ENCODE data around the gene FLNB. TPM values are rescaled to one million over a fixed set of nuclear protein-coding genes. Genes with fewer than 3 reads are reported as not detected.

FLNB gene
- total and polyA plus RNA-seq, 2 of the 4 experiments (the other 2 are of a cell fraction), result 78.0 to 136 TPM

DNA sequence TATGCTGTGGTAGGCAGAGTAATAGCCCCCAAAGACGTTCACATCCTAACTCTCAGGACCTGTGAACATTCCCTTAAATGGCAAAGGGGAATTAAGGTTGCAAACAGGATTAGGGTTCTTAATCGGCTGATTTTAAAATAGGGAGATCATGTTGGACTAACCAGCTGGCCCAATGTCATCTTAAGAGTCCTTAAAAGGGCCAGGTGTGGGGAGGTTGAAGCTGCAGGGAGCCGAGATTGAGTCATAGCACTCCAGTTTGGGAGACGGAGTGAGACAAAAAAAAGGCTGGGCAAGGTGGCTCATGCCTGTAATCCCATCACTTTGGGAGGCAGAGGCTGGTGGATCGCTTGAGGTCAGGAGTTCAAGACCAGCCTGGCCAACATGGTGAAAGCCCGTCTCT lies 1.6 kb upstream of the FLNB start:
- POLR2A ChIA-PET (ENCODE audit: unreplicated experiment), result no interaction called here

More for the DNA sequence above, 1.6 kb upstream of the FLNB start:
- no peaks in the 10 kb centered on the region for H3K27me3 ChIP-seq (ENCODE audit: control insufficient read depth, insufficient read depth, low read length)
- H3K9me3 ChIP-seq (ENCODE audit: control insufficient read depth, insufficient read depth, low read length), result no peaks in the 10 kb centered on the region
- peaks cover 33% of the 10 kb centered on the region for H4K20me1 ChIP-seq (ENCODE audit: insufficient read depth, low read length)
- peaks cover 0 to 37% of the 10 kb centered on the region in 2 experiments; a peak in 2 of 4 replicates for H3K79me1 ChIP-seq (ENCODE audit: low read depth in 1 of 2, low read length in 2 of 2)
- H3K56ac ChIP-seq (ENCODE audit: extremely low read depth, insufficient read depth, low read length), result no peak overlapping the region
- H3K14ac ChIP-seq (replicated peaks; ENCODE audit: low read depth, low read length), result no peak overlapping the region
- WGBS, 2 experiments (ENCODE audit: extremely low coverage in 2 of 2, insufficient read length in 1 of 2), result 96% methylated on average over 2 of the region's 6 CpGs; no CpG with 5 or more reads in 1 of the 2 experiments
- no peak overlapping the region for H3K27ac ChIP-seq (ENCODE audit: insufficient read depth, low read length)
- CTCF ChIA-PET, result interaction anchor here (1.1 kb wide), 1 partner anchor 13 kb away, joined by 3 read pairs; no protein-coding TSS in a partner anchor
- H2AK5ac ChIP-seq (ENCODE audit: low read depth, low read length), result peak overlapping the region; percentile 70; the same call in 1 of the 2 replicates
- peaks cover 14% of the 10 kb centered on the region for H3K4me1 ChIP-seq (ENCODE audit: control insufficient read depth, insufficient read depth, low read length)
- no peak overlapping the region for H2AK9ac ChIP-seq (replicated peaks; ENCODE audit: low read depth, low read length, poor library complexity)
- H3K9me1 ChIP-seq (ENCODE audit: insufficient read depth, low read length), result peaks cover 23% of the 10 kb centered on the region
- H2AFZ ChIP-seq (replicated peaks; ENCODE audit: low read length, poor library complexity), result no peak overlapping the region
- intact Hi-C loops (cut with micrococcal nuclease), result loop anchor here (5.0 kb wide), 3 partner anchors 44 to 296 kb away; no protein-coding TSS in a partner anchor
- DNase-seq, result no peak
- no peak for TF ChIP-seq MAZ (IDR thresholded peaks at IDR 0.05; ENCODE audit: borderline replicate concordance, low read depth, low read length)
- TF ChIP-seq MXI1 (IDR thresholded peaks at IDR 0.05; ENCODE audit: borderline replicate concordance, low read depth, low read length), result no peak
- no peak for TF ChIP-seq BHLHE40 (IDR thresholded peaks at IDR 0.05; ENCODE audit: low read depth, low read length)
- TF ChIP-seq, protein P1, sequence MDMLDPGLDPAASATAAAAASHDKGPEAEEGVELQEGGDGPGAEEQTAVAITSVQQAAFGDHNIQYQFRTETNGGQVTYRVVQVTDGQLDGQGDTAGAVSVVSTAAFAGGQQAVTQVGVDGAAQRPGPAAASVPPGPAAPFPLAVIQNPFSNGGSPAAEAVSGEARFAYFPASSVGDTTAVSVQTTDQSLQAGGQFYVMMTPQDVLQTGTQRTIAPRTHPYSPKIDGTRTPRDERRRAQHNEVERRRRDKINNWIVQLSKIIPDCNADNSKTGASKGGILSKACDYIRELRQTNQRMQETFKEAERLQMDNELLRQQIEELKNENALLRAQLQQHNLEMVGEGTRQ (IDR thresholded peaks at IDR 0.05; ENCODE audit: low read depth, low read length), result no peak
- no peak for TF ChIP-seq SMC3 (IDR thresholded peaks at IDR 0.05; ENCODE audit: low read depth, low read length)
- no peak for TF ChIP-seq POLR2A (IDR thresholded peaks at IDR 0.05; ENCODE audit: low read depth, low read length)
- TF ChIP-seq RFX5 (IDR thresholded peaks at IDR 0.05; ENCODE audit: low read depth, low read length), result no peak
- TF ChIP-seq RCOR1 (IDR thresholded peaks at IDR 0.05; ENCODE audit: insufficient replicate concordance, low read length), result no peak
- TF ChIP-seq CHD1 (IDR thresholded peaks at IDR 0.05; ENCODE audit: low read depth, low read length), result no peak
- no peak overlapping the region for H3K18ac ChIP-seq (ENCODE audit: low read depth, low read length)
- H3K36me3 ChIP-seq (ENCODE audit: control insufficient read depth, insufficient read depth, low read length), result no peaks in the 10 kb centered on the region
- no peak overlapping the region for H3K9ac ChIP-seq (ENCODE audit: low read depth, low read length)
- no peak overlapping the region for H3K4me3 ChIP-seq (ENCODE audit: insufficient read depth, low read depth, low read length)
- H4K8ac ChIP-seq (ENCODE audit: low read depth in 2 of 2, low read length in 2 of 2), result no peak overlapping the region
- H2BK5ac ChIP-seq (ENCODE audit: low read depth, low read length, poor library complexity, severe bottlenecking), result no peak overlapping the region
- H4K5ac ChIP-seq (ENCODE audit: low read depth, low read length), result no peak overlapping the region
- BruUV-seq (replicated peaks), result no TSS peak
- H4K91ac ChIP-seq (ENCODE audit: insufficient read depth, low read depth, low read length), result peak overlapping the region; percentile 33; the same call in 1 of the 2 replicates
- no peak overlapping the region for H3K4me2 ChIP-seq (ENCODE audit: low read depth, low read length)
- peak overlapping the region; percentile 50; the same call in 2 of the 3 replicates for H2BK15ac ChIP-seq (ENCODE audit: low read depth, low read length)
- no peak for ATAC-seq (ENCODE audit: low read depth)
- dilution Hi-C loops (cut with HindIII; ENCODE audit: low sequenced_read_pairs, unreplicated experiment), result no loop called here
- peak overlapping the region; percentile 47; the same call in 1 of the 2 replicates for H2BK20ac ChIP-seq (ENCODE audit: low read depth, low read length)
- no peak overlapping the region for H2BK120ac ChIP-seq (ENCODE audit: low read depth, low read length)
- H3K4ac ChIP-seq (ENCODE audit: low read depth, low read length), result peak overlapping the region; percentile 69
- H3K23ac ChIP-seq (ENCODE audit: low read depth, low read length), result no peak overlapping the region
- in situ Hi-C loops (cut with MboI; ENCODE audit: low sequenced_read_pairs), result loop anchor here (10.0 kb wide), 1 partner anchor 298 kb away; the partner anchor contains the start of genes HTD2 and RPP14
